PC-9 (cell line): Measurements from ENCODE around the gene RBM4B.

Experiments
- CTCF ChIP-seq: fragments of 200-600 bp; sonication (generic); conservative IDR thresholded peaks from 2 replicates; pipeline ENCODE4 v1.6.1; 2017; ENCODE audit warnings: mixed run types, antibody characterized with exemption, mild to moderate bottlenecking, moderate library complexity
- EZH2 ChIP-seq: fragments of 200-600 bp; sonication (generic); IDR thresholded peaks from 2 replicates; pipeline ENCODE4 v1.8.0; 2017; ENCODE audit warnings: antibody characterized with exemption, low read depth

- TF ChIP-seq CTCF (no peak), EZH2 (no peak)
Measured at GRCh38 chr11:66625752-66626149, 51.9 kb downstream of the RBM4B start.
